Testis (tissue), 2 donors: ENCODE results near the gene LRFN4.

Experiments
- POLR2A ChIP-seq: fragments of 450-650 bp; IDR thresholded peaks from one replicate; pipeline ENCODE4 v1.6.1; 2017; ENCODE audit warnings: antibody characterized with exemption, mild to moderate bottlenecking, moderate library complexity
- TF ChIP-seq, protein P1 (sequence below), 3 experiments: fragments of 450-650 bp in 2 of 3; fragments of 200-600 bp in 1 of 3; sonication (generic) in 1 of 3; IDR thresholded peaks; one replicate each; pipeline ENCODE4 v1.5.1; 2016 to 2019; ENCODE audit warnings: antibody characterized with exemption in 3 of 3, mild to moderate bottlenecking in 2 of 3, moderate library complexity in 1 of 3

DNA sequence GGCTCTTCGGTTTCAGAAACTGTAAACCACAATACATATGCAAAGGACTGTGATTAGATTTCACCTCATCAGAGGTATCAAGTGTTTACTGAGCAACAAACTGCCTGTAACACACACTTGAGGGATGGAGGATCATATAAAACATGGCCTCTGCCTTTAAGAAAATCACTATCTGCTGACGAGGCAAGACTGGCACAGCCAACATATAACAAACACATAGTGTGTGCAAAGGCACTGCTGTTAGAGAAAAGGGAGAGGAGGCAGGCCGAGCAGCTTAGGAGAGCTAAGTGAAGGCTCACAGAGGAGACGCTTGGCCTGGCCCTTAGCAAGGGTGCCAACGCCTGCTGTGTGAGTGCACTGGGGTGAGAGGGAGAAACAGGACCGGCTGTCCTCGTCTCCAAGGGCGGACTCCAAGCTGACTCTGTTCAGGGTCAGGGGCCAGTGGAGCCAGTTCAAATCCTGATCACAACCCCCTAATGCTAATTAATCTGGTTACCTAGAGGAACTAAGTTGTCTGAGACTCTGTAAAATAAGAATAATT, 48.2 kb downstream of the LRFN4 start:
- TF ChIP-seq, protein P1, sequence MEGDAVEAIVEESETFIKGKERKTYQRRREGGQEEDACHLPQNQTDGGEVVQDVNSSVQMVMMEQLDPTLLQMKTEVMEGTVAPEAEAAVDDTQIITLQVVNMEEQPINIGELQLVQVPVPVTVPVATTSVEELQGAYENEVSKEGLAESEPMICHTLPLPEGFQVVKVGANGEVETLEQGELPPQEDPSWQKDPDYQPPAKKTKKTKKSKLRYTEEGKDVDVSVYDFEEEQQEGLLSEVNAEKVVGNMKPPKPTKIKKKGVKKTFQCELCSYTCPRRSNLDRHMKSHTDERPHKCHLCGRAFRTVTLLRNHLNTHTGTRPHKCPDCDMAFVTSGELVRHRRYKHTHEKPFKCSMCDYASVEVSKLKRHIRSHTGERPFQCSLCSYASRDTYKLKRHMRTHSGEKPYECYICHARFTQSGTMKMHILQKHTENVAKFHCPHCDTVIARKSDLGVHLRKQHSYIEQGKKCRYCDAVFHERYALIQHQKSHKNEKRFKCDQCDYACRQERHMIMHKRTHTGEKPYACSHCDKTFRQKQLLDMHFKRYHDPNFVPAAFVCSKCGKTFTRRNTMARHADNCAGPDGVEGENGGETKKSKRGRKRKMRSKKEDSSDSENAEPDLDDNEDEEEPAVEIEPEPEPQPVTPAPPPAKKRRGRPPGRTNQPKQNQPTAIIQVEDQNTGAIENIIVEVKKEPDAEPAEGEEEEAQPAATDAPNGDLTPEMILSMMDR (IDR thresholded peaks at IDR 0.05) = no peak
- TF ChIP-seq POLR2A = no peak
